K562 (cell line): ENCODE results near the gene PPA2. TPM values are rescaled to one million over a fixed set of nuclear protein-coding genes. Genes with fewer than 3 reads are reported as not detected.

ENCODE experiments used
- ATAC-seq: fragments of 200-7000 bp; cut with Tn5 transposase; 3 replicates; pipeline ENCODE4 v1.9.1; 2020; ENCODE audit warnings: moderate library complexity
- BruUV-seq: library from RNA; stranded (reverse); fragments of 400-500 nt; replicated peaks from 2 replicates; lab custom pipeline; 2021; lab: Mats Ljungman, UMichigan
- CTCF ChIA-PET: fragments of 300-600 bp; formaldehyde crosslinking; extraction: SDS; loops from one replicate; lab custom pipeline; 2021; ENCODE audit warnings: low intra/inter-chr PET ratio; lab: Yijun Ruan, JAX
- POLR2A ChIA-PET: fragments of 300-600, 350-650 bp; sonication (Branson Sonifier 250); formaldehyde crosslinking; extraction: SDS; loops from one replicate; lab custom pipeline; 2021; ENCODE audit warnings: antibody characterized with exemption, inconsistent platforms; lab: Yijun Ruan, JAX
- DNase-seq, 4 experiments: peaks; one replicate each; pipeline versions ENCODE4 v3.0.0 to v3.0.0-alpha.2; 2011 to 2018; ENCODE audit warnings: low spot score in 3 of 4, mixed read lengths in 3 of 4; ENCODE audit errors: extremely low read depth in 1 of 4
- FAIRE-seq: peaks from 2 replicates; lab custom pipeline; 2011; peaks lifted over from hg19 to GRCh38; lab: Jason Lieb, UNC
- H2AFZ ChIP-seq: 2 replicates; pipeline ENCODE4 v1.6.0; 2011; ENCODE audit warnings: low read depth, low read length, control low read depth, inconsistent platforms
- H3K27ac ChIP-seq: fragments of 200-600 bp; 3 replicates; pipeline ENCODE4 v1.8.0; 2011; ENCODE audit warnings: low read depth, mild to moderate bottlenecking, control low read depth, inconsistent platforms, low read length, moderate library complexity, mixed read lengths; ENCODE audit errors: extremely low read depth
- H3K27me3 ChIP-seq, 2 experiments: fragments of 300-600 bp in 1 of 2; 2 replicates in 1 of 2; 3 replicates in 1 of 2; pipeline versions ENCODE4 v1.6.0 to v1.8.0; 2011; ENCODE audit warnings: inconsistent platforms in 2 of 2, low read length in 2 of 2, mild to moderate bottlenecking in 1 of 2, mixed read lengths in 1 of 2, moderate library complexity in 1 of 2; ENCODE audit not compliant: control insufficient read depth in 2 of 2, insufficient read depth in 2 of 2
- H3K36me3 ChIP-seq: fragments of 300-600 bp; 3 replicates; pipeline ENCODE4 v1.8.0; 2011; ENCODE audit warnings: mild to moderate bottlenecking, low read length, inconsistent platforms; ENCODE audit not compliant: control insufficient read depth, insufficient read depth
- H3K4me1 ChIP-seq, 2 experiments: fragments of 200-600 bp in 1 of 2; replicated peaks in 1 of 2; 2 replicates in 1 of 2; 3 replicates in 1 of 2; pipeline versions ENCODE4 v1.5.1 to v1.8.0; 2011; ENCODE audit warnings: inconsistent platforms in 2 of 2, low read length in 2 of 2, mild to moderate bottlenecking in 1 of 2, mixed read lengths in 1 of 2, moderate library complexity in 1 of 2; ENCODE audit not compliant: control insufficient read depth in 2 of 2, insufficient read depth in 2 of 2
- H3K4me2 ChIP-seq: 2 replicates; pipeline ENCODE4 v1.6.1; 2011; ENCODE audit warnings: low read length, control low read depth, inconsistent platforms, mixed read lengths; ENCODE audit not compliant: insufficient read depth
- H3K4me3 ChIP-seq: fragments of 200-600 bp; sonication (generic), shearing (Covaris generic); 2 replicates; pipeline ENCODE4 v1.5.1; 2016; ENCODE audit warnings: control low read depth, inconsistent platforms
- H3K79me2 ChIP-seq: fragments of 200-600 bp; 3 replicates; pipeline ENCODE4 v1.8.0; 2011; ENCODE audit warnings: low read length, inconsistent platforms; ENCODE audit not compliant: control insufficient read depth, insufficient read depth
- H3K9ac ChIP-seq, 2 experiments: 2 replicates each; pipeline versions ENCODE4 v1.6.0 to v1.6.1; 2011; ENCODE audit warnings: low read depth in 2 of 2, low read length in 2 of 2, control low read depth in 1 of 2, inconsistent platforms in 1 of 2, mild to moderate bottlenecking in 1 of 2, mixed read lengths in 1 of 2; ENCODE audit not compliant: insufficient read depth in 1 of 2
- H3K9me1 ChIP-seq: one replicate; pipeline ENCODE4 v1.6.0; 2011; ENCODE audit warnings: inconsistent platforms, mild to moderate bottlenecking, low read length, moderate library complexity; ENCODE audit not compliant: control insufficient read depth, insufficient read depth
- H3K9me3 ChIP-seq: replicated peaks from 2 replicates; pipeline ENCODE4 v1.5.1; 2011; ENCODE audit warnings: low read depth, low read length, inconsistent platforms; ENCODE audit not compliant: control insufficient read depth, insufficient read depth
- H4K20me1 ChIP-seq: replicated peaks from 2 replicates; pipeline ENCODE4 v1.6.1; 2011; ENCODE audit warnings: low read length, inconsistent platforms, mixed read lengths; ENCODE audit not compliant: control insufficient read depth, insufficient read depth
- SMAD3 ChIP-seq: fragments of 450-650 bp; formaldehyde crosslinking; conservative IDR thresholded peaks from 2 replicates; pipeline ENCODE4 v1.4.0; 2020; ENCODE audit warnings: mild to moderate bottlenecking
- STAG1 ChIP-seq: sonication (generic); formaldehyde crosslinking; IDR thresholded peaks from 2 replicates; pipeline ENCODE4 v1.5.0; 2020; ENCODE audit warnings: missing genetic modification reagents, borderline replicate concordance
- ZNF124 ChIP-seq: sonication (generic); formaldehyde crosslinking; IDR thresholded peaks from 2 replicates; pipeline ENCODE4 v1.8.1; 2022; ENCODE audit warnings: missing genetic modification reagents
- ZNF76 ChIP-seq: fragments of 250-450 bp; sonication (Bioruptor Pico); IDR thresholded peaks from 2 replicates; pipeline ENCODE4 v1.4.0; 2020; ENCODE audit warnings: mild to moderate bottlenecking, moderate library complexity, borderline replicate concordance
- WGBS: fragments of 100-300 bp; shearing (Covaris generic); methylation state at CpG from one replicate; pipeline ENCODE4 v1.1.6; 2016; ENCODE audit warnings: low coverage, mixed read lengths; ENCODE audit not compliant: insufficient coverage; ENCODE audit errors: missing lambda C conversion rate; 5-methylcytosine and 5-hydroxymethylcytosine counted together
- in situ Hi-C: fragments of 300-500 bp; cut with MboI; formaldehyde crosslinking; loops from 4 replicates; pipeline ENCODE4 v1.15.0; 2018; ENCODE audit warnings: inconsistent platforms, mixed read lengths
- intact Hi-C: fragments of 100-400 bp; cut with micrococcal nuclease; formaldehyde crosslinking; loops from 2 replicates; pipeline ENCODE4 v1.14.2; 2022
- polyA plus RNA-seq, 8 experiments: library from polyadenylated mRNA; depleted of rRNA in 4 of 8; stranded (reverse) in 5 of 8; unstranded in 3 of 8; fragments of >200 nt; fragmentation: Nextera tagmentation in 2 of 8; fragmentation: Illumina TruSeq in 1 of 8; extraction: Ambion mirVana in 2 of 8; extraction: Trizol in 1 of 8; gene quantifications; 2 replicates each; pipeline versions ENCODE4 v1.2.1 to v1.2.3, GENCODE V29; 2011 to 2014; ENCODE audit warnings: inconsistent platforms in 1 of 8, missing spikeins in 1 of 8
- total RNA-seq, 7 experiments: library from RNA; depleted of rRNA in 6 of 7; stranded (reverse); fragments of >200 nt in 6 of 7; fragmentation: Illumina TruSeq in 2 of 7; extraction: Trizol in 2 of 7; gene quantifications; 2 replicates each; pipeline versions ENCODE4 v1.2.1 to v1.2.3, GENCODE V29; 2011 to 2021; ENCODE audit warnings: low replicate concordance in 1 of 7
- TF ChIP-seq, protein P1 (sequence below): fragments of 200-800 bp; sonication (Bioruptor generic); IDR thresholded peaks from 2 replicates; pipeline ENCODE4 v1.6.1; 2017; ENCODE audit warnings: missing genetic modification characterization, missing compliant biosample characterization
- TF ChIP-seq, protein P2 (sequence below), 2 experiments: fragments of 450-650 bp; IDR thresholded peaks; 2 replicates each; pipeline ENCODE4 v1.6.1; 2016
- TF ChIP-seq, protein P3 (sequence below): fragments of 250-450 bp; sonication (Bioruptor Pico); IDR thresholded peaks from 2 replicates; pipeline ENCODE4 v1.5.0; 2020; ENCODE audit warnings: mild to moderate bottlenecking

PPA2 gene
- total and polyA plus RNA-seq, 9 of the 15 experiments (the other 6 are each of a cell fraction or from before 2014, with no cell fraction given): 48.3 to 190 (median 109) TPM

DNA sequence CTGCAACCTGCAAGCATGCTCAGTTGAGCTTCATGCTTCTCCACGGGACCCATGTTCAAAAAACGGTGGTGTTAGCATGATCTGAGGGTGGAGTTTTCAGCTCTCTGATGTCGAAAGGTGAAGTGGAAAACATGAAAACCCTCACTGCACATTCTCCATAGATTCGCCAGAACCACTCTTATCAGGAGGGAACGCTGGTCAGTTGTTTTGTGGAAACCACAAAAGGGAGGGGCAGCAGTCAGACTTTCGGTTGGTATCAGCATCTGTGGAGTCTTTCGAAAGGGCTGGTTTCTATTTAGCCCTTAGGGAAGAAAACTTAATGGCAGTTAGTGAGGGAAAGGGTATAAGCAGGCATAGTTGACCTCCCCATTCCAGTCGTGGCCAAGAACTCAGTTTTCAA, 12.6 kb downstream of the PPA2 start (continued):
- TF ChIP-seq, protein P1, sequence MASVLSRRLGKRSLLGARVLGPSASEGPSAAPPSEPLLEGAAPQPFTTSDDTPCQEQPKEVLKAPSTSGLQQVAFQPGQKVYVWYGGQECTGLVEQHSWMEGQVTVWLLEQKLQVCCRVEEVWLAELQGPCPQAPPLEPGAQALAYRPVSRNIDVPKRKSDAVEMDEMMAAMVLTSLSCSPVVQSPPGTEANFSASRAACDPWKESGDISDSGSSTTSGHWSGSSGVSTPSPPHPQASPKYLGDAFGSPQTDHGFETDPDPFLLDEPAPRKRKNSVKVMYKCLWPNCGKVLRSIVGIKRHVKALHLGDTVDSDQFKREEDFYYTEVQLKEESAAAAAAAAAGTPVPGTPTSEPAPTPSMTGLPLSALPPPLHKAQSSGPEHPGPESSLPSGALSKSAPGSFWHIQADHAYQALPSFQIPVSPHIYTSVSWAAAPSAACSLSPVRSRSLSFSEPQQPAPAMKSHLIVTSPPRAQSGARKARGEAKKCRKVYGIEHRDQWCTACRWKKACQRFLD (CRISPR knock-in tag): peak; percentile 56; the same call in 1 of the 2 replicates
- TF ChIP-seq, protein P2, sequence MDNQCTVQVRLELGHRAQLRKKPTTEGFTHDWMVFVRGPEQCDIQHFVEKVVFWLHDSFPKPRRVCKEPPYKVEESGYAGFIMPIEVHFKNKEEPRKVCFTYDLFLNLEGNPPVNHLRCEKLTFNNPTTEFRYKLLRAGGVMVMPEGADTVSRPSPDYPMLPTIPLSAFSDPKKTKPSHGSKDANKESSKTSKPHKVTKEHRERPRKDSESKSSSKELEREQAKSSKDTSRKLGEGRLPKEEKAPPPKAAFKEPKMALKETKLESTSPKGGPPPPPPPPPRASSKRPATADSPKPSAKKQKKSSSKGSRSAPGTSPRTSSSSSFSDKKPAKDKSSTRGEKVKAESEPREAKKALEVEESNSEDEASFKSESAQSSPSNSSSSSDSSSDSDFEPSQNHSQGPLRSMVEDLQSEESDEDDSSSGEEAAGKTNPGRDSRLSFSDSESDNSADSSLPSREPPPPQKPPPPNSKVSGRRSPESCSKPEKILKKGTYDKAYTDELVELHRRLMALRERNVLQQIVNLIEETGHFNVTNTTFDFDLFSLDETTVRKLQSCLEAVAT (IDR thresholded peaks at IDR 0.05): peak in 1 of 2 experiments; percentile 95; a peak in 2 of 4 replicates
- 0 out of 2 replicates have a peak, but pooled peaks have one; percentile 56 for TF ChIP-seq SMAD3 (CRISPR knock-in tag)
- TF ChIP-seq, all 486 proteins: peak for 86

DNA sequence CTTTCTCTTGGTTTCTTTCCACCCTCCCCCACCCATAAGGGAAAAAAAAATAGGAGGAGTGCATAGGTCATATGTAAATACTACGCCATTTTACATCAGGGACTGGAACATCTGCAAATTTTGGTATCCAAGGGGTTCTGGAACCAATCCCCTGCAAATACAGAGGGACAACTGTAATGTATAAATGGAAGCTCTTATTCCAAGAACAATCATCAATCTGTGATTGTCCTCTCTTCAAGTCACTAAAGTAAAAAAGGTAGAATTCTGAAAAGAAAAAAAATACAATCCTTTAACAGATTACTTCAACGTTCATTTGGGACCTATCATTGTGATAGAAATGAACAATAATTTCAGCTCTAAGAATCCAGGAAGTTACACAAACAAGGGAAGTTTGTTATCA, 13.6 kb downstream of the PPA2 start:
- 50% methylated on average over 2 of the region's 2 CpGs for WGBS
- Histone ChIP-seq H3K9me3 (peaks cover 13% of the 10 kb centered on the region), H2AFZ (no peak overlapping the region), H3K27ac (peak overlapping the region; percentile 89; the same call in 2 of the 3 replicates), H3K4me3 (no peak overlapping the region), H3K4me1 (peaks cover 0 to 20% of the 10 kb centered on the region in 2 experiments; a peak in 3 of 5 replicates), H3K9ac (no peak overlapping the region), H3K79me2 (peaks cover 31% of the 10 kb centered on the region), H4K20me1 (no peaks in the 10 kb centered on the region), H3K27me3 (no peaks in the 10 kb centered on the region), H3K4me2 (no peak overlapping the region), H3K9me1 (no peaks in the 10 kb centered on the region), H3K36me3 (peaks cover 23% of the 10 kb centered on the region; the same call in 1 of the 3 replicates)
- no TSS peak for BruUV-seq
- CTCF ChIA-PET: no interaction called here
- in situ Hi-C loops (no loop called here), intact Hi-C loops (no loop called here)
- ATAC-seq (no peak), FAIRE-seq (no peak), DNase-seq (no peak)
- POLR2A ChIA-PET: interaction anchor here (0.8 to 1.6 kb wide), 3 partner anchors 13 to 14 kb away, joined by 3 to 4 read pairs (median 3); partner anchors contain the start of gene PPA2
- TF ChIP-seq ZNF124 (CRISPR knock-in tag): no peak
- TF ChIP-seq STAG1: no peak
- TF ChIP-seq ZNF76 (CRISPR knock-in tag): no peak
- TF ChIP-seq, protein P3, sequence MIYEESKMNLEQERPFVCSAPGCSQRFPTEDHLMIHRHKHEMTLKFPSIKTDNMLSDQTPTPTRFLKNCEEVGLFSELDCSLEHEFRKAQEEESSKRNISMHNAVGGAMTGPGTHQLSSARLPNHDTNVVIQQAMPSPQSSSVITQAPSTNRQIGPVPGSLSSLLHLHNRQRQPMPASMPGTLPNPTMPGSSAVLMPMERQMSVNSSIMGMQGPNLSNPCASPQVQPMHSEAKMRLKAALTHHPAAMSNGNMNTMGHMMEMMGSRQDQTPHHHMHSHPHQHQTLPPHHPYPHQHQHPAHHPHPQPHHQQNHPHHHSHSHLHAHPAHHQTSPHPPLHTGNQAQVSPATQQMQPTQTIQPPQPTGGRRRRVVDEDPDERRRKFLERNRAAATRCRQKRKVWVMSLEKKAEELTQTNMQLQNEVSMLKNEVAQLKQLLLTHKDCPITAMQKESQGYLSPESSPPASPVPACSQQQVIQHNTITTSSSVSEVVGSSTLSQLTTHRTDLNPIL: no peak
